ENCODE results near the gene ZYG11A.

Gene ZYG11A

GRCh38 chr1:52919051-52919722 lies 76.6 kb downstream of the ZYG11A start:
- no peak for DNase-seq

DNA sequence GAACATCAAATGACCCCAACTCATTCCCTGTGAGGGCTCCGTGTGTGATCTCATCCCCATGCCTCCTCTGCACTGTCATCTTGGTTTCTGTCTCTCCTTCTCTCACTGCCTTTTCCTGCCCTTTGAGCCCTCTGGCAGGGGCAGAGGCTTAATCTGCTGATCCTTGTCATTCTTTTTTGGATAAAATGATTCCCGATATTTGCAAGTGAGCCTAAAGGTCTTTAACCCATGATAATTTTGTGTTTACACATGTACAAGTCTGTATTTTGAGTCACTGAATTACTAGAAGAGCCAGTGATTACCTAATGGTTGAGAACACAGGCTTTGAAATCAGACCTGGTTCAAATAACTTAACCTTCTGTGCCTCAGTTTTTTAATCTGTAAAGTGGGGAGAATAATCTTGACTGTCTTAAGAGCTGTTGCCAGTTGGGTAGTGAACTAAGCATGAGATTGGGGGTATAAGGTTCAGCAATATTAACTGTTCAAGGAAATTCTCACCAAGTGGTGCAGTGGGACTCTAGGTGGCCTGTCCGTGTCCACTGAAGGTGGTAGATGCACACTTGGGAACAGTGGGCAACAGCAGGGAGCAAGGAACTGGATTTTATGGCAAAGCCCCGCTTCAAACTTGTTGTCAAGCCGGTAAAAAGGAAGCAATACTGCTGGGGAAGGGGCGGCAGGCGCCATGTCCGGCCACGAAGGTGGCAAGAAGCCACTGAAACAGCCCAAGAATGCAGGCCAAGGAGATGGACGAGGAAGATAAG lies 77.3 kb downstream of the ZYG11A start:
- DNase-seq, result no peak

- no peak for DNase-seq
These were observed 78.3 kb downstream of the ZYG11A start for GRCh38 chr1:52920791-52921291.

DNA sequence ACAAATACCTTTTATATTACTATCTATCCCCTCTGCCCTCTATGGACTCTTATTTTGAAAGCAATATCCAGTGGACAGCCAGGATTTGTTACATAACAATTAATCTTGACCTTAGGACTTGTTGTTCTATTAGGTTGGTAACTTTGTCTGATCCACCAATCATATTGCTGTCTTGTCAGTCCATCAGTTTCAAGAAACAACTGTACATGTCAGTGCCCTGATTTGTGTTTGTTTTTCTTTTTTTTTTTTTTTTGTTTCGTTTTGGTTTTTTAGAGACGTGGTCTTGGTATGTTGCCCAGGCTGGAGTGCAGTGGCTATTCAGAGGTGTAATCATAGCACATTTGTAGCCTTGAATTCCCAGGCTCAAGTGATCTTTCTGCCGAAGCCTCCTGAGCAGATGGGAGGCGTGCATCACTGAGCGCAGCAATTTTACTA lies 83.0 kb downstream of the ZYG11A start:
- no peak for DNase-seq

DNA sequence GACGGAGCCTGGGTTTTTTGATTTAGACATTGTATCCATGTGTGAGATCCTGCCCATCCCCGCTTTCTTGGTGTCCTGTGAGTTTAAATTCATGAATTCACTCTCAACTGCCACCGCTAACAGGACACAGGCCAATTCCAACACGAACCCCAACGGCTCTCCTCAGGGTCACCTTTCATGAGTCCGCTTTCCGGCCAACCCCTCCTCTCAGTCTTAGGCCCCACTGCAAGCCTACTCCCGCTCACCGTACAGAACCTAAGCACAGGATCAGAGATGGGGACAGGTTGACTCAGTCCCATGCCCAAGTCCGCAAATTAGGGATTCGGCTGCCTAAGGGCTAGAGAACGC lies 84.3 kb downstream of the ZYG11A start:
- no peak for DNase-seq

DNA sequence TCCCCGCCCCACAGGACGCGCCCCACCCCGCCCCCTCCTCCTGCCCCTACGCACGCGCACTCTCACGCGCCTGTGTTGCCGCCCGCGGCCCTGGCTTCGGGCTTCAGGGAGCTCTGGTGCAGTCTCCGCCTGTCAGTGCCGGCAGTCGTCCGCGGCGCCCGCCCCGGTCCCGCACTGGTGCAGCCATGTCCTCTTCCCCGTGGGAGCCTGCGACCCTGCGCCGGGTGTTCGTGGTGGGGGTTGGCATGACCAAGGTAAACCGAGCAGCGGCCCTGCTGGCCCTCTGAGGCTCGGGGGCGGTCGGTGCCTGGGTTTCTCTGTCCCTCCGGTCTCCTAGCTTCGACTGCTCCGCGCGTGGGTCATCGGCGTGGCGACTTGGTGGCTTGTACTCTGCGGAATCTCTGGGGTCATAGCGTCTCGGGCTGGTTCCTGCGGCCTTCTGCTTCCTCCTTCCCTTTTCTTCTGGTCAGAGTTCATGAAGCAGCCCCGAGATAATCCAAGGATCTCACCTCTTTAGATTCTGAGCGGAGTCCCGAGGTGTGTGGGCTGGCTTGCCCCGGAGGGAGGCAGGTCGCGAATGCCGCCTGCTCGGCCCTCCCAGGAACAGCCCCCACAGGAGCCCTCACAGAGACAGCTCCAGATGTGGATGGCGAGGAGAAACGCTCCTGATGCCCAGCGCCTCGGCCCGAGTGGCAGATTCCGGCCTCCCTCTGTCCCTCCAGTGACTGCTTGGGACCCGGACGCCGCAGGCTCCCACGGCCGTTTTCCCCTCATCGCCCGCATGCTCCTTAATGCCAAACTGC lies 84.9 kb downstream of the ZYG11A start, which contains the start of gene SCP2:
SCP2 (plus strand) TSS at position 65 of the 803 bp plus-strand sequence; CDS start at position 186, 121 bp downstream.
- DNase-seq, result peak; percentile 88

GRCh38 chr1:52928015-52928404 lies 85.5 kb downstream of the ZYG11A start:
- DNase-seq, result no peak

DNA sequence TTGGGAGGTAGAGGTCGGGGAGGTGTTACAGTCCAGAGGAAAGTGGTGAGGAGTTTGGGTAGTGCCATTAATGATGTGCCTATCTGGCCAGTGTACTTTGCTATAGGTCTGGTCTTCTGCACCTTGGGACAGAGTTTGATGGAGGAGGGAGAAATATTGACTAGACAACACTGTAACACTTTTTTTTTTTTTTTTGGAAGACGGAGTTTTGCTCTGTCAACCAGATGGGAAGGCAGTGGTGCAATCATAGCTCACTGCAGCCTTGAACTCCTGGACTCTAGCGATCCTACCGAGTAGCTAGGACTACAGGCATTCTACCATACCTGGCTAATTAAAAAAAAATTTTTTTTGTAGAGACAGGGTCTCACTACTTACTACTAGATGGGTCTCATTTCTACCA lies 86.5 kb downstream of the ZYG11A start:
- DNase-seq, result no peak

DNA sequence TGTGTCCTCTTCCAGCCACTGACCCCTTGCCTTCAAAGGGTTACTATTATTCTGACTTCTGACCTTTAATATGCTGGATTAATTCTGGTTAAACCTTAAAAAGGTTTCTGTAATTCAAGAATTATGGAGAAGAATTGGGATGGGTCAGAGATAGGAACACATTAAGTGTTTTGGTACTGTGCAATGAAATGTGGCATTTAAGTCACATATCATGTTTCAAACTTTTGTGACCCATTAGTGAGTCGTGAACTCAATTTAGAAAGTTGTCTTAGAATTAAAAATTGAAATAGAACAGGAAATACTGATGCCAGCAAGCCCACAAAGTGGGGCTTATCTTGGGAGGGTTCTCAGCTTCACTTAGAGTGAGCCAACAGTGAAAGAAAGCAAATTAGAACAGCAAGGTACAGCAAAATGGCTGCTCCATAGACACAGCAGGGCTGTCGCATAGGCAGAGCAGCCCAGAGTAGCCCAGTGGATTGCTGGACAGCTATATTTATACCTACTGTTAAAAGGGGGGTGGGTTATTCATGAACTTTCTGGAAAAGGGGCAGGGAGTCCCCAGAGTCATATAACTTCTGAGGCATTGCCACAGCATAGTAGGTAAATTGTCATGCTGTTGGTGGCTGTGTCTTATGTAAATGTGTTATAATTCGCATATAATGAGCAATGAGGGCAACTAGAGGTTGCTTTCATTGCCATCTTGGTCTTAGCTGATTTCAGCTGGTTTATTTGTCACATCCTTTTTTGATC lies 95.0 kb downstream of the ZYG11A start:
- DNase-seq, result no peak

- no peak for DNase-seq
These were observed 95.6 kb downstream of the ZYG11A start for GRCh38 chr1:52938183-52938451.

- no peak for DNase-seq
These were observed 101.4 kb downstream of the ZYG11A start for GRCh38 chr1:52943876-52944416.

GRCh38 chr1:52944566-52944965 lies 102.0 kb downstream of the ZYG11A start:
- DNase-seq, result no peak

Measured in stimulated activated CD4-positive, alpha-beta T cell treated with anti-CD3 and anti-CD28 coated beads, Interleukin-15, amount 100 ng/mL, for 24 hours (primary cell).